Measurements from ENCODE around the gene DCUN1D4.

The DCUN1D4 gene

DNA sequence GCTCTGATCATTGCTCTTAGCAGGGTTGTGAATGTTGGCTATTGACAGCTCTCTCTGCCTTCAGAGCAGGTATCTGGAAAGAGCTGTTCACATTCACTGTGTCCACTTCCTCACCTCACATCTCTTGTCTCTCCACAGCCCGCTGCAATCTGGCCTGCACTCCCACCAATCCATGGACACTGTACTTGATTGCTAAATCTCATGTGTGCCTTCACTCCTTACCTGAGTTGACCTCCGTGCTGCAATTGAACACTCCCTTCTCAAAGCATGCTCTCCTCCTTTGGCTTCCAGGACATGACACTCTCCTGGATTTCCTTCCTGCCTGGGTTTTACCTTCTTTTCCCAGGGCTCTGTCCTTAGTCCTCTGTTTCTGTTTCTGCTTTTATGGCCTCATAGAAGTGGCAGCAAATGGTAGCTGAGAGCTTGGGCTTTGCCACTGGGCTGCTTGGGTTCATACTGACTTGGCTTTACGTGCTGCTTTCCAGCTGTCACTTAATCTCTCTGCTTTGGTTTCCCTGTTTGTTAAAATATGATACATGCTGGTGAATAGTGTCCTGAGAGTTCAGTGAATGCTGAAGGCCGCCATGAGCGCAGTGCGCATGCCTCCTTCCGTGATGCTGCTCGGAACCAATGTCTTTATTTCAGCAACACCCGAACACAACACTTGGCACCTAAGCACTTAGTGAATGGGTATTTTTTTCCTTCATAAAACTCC, 29.5 kb downstream of the DCUN1D4 start:
- TF ChIP-seq, protein P1, sequence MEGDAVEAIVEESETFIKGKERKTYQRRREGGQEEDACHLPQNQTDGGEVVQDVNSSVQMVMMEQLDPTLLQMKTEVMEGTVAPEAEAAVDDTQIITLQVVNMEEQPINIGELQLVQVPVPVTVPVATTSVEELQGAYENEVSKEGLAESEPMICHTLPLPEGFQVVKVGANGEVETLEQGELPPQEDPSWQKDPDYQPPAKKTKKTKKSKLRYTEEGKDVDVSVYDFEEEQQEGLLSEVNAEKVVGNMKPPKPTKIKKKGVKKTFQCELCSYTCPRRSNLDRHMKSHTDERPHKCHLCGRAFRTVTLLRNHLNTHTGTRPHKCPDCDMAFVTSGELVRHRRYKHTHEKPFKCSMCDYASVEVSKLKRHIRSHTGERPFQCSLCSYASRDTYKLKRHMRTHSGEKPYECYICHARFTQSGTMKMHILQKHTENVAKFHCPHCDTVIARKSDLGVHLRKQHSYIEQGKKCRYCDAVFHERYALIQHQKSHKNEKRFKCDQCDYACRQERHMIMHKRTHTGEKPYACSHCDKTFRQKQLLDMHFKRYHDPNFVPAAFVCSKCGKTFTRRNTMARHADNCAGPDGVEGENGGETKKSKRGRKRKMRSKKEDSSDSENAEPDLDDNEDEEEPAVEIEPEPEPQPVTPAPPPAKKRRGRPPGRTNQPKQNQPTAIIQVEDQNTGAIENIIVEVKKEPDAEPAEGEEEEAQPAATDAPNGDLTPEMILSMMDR (IDR thresholded peaks at IDR 0.05; ENCODE audit: borderline replicate concordance, insufficient read depth, low read depth, low read length), result no peak

DNA sequence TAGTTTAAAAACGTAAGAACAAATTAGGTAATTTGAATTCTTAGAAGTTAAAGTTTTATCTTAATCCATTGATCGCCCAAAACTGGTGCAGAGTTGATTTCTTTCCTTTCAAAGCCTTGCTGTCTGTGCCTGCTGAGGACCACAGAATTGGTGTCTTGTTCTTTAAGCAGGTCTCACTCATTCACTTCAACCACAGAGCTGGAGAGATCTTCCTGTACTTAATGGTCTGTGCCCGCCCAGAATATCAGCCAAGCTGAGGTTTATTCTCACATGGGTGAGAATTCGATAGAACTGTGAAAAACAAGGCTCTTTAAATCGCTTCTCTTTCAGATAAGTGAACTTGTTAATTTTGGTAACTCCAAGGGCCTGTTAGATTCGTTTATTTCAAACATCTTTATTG, 31.6 kb downstream of the DCUN1D4 start:
- TF ChIP-seq, protein P1 (IDR thresholded peaks at IDR 0.05; ENCODE audit: borderline replicate concordance, insufficient read depth, low read depth, low read length), result no peak
- no peak overlapping the region for H3K4me3 ChIP-seq (ENCODE audit: low read depth, low read length)

More for the DNA sequence above, 29.5 kb downstream of the DCUN1D4 start:
- H3K4me3 ChIP-seq (ENCODE audit: low read depth, low read length), result no peak overlapping the region

DNA sequence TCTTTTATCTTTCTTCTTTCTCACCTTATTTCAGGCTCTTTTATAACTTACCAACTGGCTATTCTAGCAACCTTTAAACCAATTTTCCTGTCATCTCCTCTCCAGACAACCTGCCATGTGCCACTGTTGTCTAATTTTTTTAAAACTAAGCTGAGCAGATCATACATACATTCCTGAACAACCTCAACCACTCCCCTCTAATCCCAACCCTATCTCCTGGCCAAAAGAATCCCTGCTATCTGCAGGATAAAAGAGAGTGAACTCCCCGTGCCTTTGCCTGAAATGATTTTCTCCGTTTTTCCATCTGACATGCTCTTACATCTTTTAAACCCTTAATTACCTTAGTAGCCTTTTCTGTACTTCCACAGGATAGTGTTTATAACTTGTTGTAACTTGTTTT, 35.5 kb downstream of the DCUN1D4 start:
- TF ChIP-seq, protein P1 (IDR thresholded peaks at IDR 0.05; ENCODE audit: borderline replicate concordance, insufficient read depth, low read depth, low read length), result no peak
- no peak overlapping the region for H3K4me3 ChIP-seq (ENCODE audit: low read depth, low read length)

DNA sequence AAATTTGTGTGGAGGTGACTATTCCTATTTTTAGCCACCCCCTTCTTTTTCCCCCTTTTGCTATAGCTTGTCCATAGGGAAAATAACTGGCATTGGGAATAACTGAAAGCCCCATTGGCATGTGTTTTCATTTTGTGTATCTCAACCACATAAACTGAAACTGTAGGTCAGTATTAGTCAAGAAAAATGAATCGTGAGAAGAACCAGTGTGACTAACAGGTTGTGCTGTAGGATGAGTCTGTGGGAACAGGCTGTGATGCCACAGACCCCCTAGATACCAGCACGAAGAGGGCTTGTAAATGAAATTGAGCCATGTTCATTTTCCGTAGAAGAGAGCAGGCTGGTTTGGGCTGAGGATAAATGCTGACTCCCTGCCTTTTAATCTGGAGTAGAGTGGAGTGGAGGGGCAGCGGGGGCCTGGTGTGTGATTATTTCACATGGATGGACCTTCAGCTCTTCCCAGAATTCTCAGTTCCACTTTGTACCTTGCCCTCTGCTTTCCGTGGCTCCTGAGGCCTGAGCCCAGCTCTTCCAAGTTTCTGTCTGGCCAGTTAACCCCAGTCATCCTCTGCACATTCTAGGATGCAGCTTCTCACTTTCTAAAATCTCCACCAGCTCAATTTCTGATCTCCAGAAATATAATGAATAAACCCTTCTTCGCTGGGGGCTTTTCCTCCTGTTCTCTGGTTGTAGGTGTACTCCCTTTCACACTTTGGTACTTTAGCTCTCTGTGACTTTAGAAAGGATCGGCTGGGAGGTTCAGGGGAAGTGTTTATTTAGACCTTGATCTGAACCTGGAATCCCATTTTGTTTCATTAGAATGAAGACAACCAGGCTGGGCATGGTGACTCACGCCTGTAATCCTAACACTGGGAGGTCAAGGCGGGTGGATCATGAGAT, 37.3 kb downstream of the DCUN1D4 start:
- TF ChIP-seq, protein P1 (IDR thresholded peaks at IDR 0.05; ENCODE audit: borderline replicate concordance, insufficient read depth, low read depth, low read length), result no peak
- H3K4me3 ChIP-seq (ENCODE audit: low read depth, low read length), result no peak overlapping the region

DNA sequence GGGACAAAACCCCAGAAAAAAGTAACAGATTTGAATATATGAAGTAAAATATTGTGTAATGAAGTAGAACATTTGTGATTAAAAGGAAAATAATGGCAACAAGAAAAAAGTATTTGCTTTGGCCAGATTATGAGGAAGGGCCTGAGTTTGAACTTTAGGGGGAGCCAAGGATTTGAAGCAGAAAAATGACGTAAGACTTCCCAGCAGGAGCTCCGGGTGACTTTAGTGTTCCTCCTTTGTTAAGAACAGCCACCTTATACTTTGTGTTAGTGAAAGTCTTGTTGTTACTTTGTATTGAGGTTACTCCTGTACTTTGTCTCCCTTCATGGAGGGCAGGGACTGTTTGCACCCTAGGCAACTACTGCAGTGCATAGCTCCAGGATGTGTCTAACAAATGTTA, 41.1 kb downstream of the DCUN1D4 start:
- TF ChIP-seq, protein P1 (IDR thresholded peaks at IDR 0.05; ENCODE audit: borderline replicate concordance, insufficient read depth, low read depth, low read length), result no peak
- H3K4me3 ChIP-seq (ENCODE audit: low read depth, low read length), result no peak overlapping the region

DNA sequence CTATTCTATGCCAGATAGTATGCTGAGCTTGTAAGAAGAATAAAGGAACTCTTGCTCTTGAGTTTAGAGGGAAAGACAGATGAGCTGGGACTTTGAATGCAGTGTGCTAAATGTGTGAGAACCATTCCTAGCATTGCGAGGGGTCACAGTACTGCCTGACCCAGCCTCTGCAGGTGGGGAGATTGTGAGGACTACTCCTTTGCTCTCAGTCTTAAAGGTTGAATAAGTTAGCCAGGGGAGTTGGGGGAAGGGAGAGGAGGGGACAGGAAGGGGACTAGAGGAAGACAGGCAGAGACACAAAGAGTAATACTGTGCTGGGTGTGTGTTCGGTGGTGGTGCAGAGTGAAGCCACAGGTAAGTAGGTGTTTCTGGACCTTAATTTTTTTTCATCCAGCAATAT, 41.7 kb downstream of the DCUN1D4 start:
- no peak overlapping the region for H3K4me3 ChIP-seq (ENCODE audit: low read depth, low read length)
- TF ChIP-seq, protein P1 (IDR thresholded peaks at IDR 0.05; ENCODE audit: borderline replicate concordance, insufficient read depth, low read depth, low read length), result no peak

Data from GM12875 (cell line).